Skeletal muscle tissue (tissue), 4 donors: ENCODE measurements around the gene ZFAND2B. TPM values are rescaled to one million over a fixed set of nuclear protein-coding genes. Genes with fewer than 3 reads are reported as not detected.

Experiments used
- H3K27ac ChIP-seq: one replicate; pipeline ENCODE4 v1.7.0; 2013; ENCODE audit warnings: mild to moderate bottlenecking, low read depth, low read length, inconsistent platforms
- H3K27me3 ChIP-seq, 3 donors: one replicate each; pipeline ENCODE4 v1.7.0; 2013; ENCODE audit warnings: low read length in 3 of 3; ENCODE audit not compliant: control insufficient read depth in 3 of 3, insufficient read depth in 3 of 3
- H3K36me3 ChIP-seq, 3 donors: one replicate each; pipeline ENCODE4 v1.7.0; 2013; ENCODE audit warnings: low read length in 3 of 3; ENCODE audit not compliant: control insufficient read depth in 3 of 3, insufficient read depth in 3 of 3
- H3K4me1 ChIP-seq, 3 donors: one replicate each; pipeline ENCODE4 v1.7.0; 2013; ENCODE audit warnings: low read length in 3 of 3, mild to moderate bottlenecking in 3 of 3; ENCODE audit not compliant: control insufficient read depth in 3 of 3, insufficient read depth in 3 of 3
- H3K4me3 ChIP-seq, 3 donors: one replicate each; pipeline ENCODE4 v1.7.0; 2013; ENCODE audit warnings: low read length in 3 of 3
- H3K9ac ChIP-seq, 3 donors: one replicate each; pipeline ENCODE4 v1.7.0; 2013; ENCODE audit warnings: low read length in 3 of 3, mild to moderate bottlenecking in 3 of 3, moderate library complexity in 2 of 3, low read depth in 1 of 3
- H3K9me3 ChIP-seq, 3 donors: one replicate each; pipeline ENCODE4 v1.7.0; 2013; ENCODE audit warnings: low read length in 3 of 3; ENCODE audit not compliant: control insufficient read depth in 3 of 3
- total RNA-seq: library from RNA; depleted of rRNA; stranded (reverse); fragments of >200 nt; gene quantifications from one replicate; pipeline ENCODE4 v1.2.3, GENCODE V29; 2014
- donor health status: Osteomylitis.

ZFAND2B gene, protein sequence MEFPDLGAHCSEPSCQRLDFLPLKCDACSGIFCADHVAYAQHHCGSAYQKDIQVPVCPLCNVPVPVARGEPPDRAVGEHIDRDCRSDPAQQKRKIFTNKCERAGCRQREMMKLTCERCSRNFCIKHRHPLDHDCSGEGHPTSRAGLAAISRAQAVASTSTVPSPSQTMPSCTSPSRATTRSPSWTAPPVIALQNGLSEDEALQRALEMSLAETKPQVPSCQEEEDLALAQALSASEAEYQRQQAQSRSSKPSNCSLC
- 11.5 TPM for total RNA-seq

- Histone ChIP-seq H3K4me1 (peaks cover 17 to 20% (median 18%) of the 10 kb centered on the region in 3 donors), H3K27ac (peak within 1 kb of the TSS; percentile 78), H3K9ac (peak within 1 kb of the TSS; percentile 79 to 97 (median 94)), H3K27me3 (no peaks in the 10 kb centered on the region), H3K36me3 (peaks cover 32 to 36% (median 34%) of the 10 kb centered on the region in 3 donors), H3K9me3 (no peaks in the 10 kb centered on the region), H3K4me3 (peak within 1 kb of the TSS; percentile 80 to 94 (median 93))
Measured at GRCh38 chr2:219206328-219207133, at the start of gene ZFAND2B. Gene ZFAND2B (plus strand): TSS chr2:219206782. CDS start chr2:219206988, 206 bp downstream.

DNA sequence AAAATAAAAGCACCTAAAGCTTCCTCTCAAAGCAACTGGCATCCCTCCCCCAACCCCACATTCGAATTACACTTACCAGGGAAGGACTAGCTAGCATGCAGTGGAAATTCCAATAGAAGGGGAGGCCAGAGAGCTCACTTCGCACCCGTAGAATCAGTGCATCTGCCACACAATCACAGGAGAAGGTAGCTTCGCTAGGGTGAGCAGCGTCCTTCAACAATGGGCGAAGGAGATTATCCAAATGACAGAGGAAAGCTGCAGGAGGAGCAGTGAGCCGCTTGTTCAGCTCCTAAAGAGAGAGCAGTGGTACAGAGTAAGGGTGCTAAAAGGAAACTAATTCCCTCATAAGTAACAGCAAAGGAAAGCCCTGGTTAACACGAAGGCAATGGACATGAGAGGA, 49.2 kb upstream of the ZFAND2B start:
- Histone ChIP-seq H3K27me3 (no peaks in the 10 kb centered on the region), H3K4me3 (no peak overlapping the region), H3K9me3 (no peaks in the 10 kb centered on the region), H3K27ac (no peak overlapping the region), H3K9ac (no peak overlapping the region), H3K4me1 (peaks cover 10 to 12% (median 12%) of the 10 kb centered on the region in 3 donors), H3K36me3 (peaks cover 6 to 28% (median 24%) of the 10 kb centered on the region in 3 donors)

DNA sequence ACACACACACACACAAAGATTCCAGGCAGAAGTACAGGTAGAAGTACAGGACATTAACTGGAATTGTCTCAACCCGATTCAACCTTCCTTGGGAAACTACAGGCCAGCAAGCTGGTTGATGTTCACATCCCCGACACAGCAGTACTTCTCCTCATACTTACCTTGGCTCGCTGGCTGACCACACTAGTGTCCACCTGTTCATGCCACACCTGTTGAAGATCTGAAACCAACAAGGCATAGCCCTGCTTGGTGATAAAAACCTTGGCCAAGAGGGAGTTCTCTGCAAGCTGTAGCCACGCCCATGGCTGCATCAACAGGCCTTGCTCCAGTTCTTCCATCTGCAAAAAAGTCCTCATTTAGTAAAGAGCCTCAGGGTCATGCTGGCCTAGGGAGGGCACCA, 48.6 kb upstream of the ZFAND2B start:
- Histone ChIP-seq H3K36me3 (peaks cover 6 to 28% (median 24%) of the 10 kb centered on the region in 3 donors), H3K9me3 (no peaks in the 10 kb centered on the region), H3K9ac (no peak overlapping the region), H3K4me3 (no peak overlapping the region), H3K4me1 (peaks cover 10 to 12% (median 12%) of the 10 kb centered on the region in 3 donors), H3K27ac (no peak overlapping the region), H3K27me3 (no peaks in the 10 kb centered on the region)

DNA sequence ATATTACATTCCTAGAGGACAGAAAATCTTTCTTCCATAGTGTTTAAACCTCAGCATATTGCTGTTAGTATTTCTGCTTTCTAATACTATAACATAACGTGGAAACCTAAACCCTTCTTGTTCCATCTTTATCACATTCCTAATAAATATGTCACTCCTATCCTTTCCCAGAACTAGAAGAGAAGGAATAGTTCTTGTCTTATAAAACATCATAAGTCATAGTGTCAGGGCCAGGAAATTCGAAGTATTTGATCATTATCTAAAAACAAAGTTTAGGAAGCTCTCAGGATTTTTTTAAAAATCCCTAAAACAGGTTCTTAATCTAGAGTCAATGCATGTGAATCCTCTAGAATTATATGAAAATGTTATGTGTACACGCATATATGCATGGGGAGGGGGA, 48.0 kb upstream of the ZFAND2B start:
- Histone ChIP-seq H3K4me1 (peaks cover 10 to 12% (median 12%) of the 10 kb centered on the region in 3 donors), H3K4me3 (no peak overlapping the region), H3K36me3 (peaks cover 6 to 25% (median 20%) of the 10 kb centered on the region in 3 donors), H3K9me3 (no peaks in the 10 kb centered on the region), H3K9ac (no peak overlapping the region), H3K27me3 (no peaks in the 10 kb centered on the region), H3K27ac (no peak overlapping the region)

GRCh38 chr2:219159771-219160185, 46.8 kb upstream of the ZFAND2B start:
- peak overlapping the region; percentile 60 for H3K27ac ChIP-seq
- H3K9ac ChIP-seq: peak overlapping the region; percentile 46 to 89 (median 79)
- no peaks in the 10 kb centered on the region for H3K9me3 ChIP-seq
- peak overlapping the region; percentile 73 to 96 (median 94) for H3K4me3 ChIP-seq
- H3K4me1 ChIP-seq: peaks cover 10 to 12% (median 12%) of the 10 kb centered on the region in 3 donors
- peaks cover 6 to 18% (median 17%) of the 10 kb centered on the region in 3 donors for H3K36me3 ChIP-seq
- H3K27me3 ChIP-seq: no peaks in the 10 kb centered on the region

- peaks cover 6 to 18% (median 17%) of the 10 kb centered on the region in 3 donors for H3K36me3 ChIP-seq
- H3K9ac ChIP-seq: peak within 1 kb of the TSS; percentile 79 to 89 (median 81)
- peak within 1 kb of the TSS; percentile 73 to 96 (median 94) for H3K4me3 ChIP-seq
- peak within 1 kb of the TSS; percentile 60 for H3K27ac ChIP-seq
- peaks cover 10 to 12% (median 12%) of the 10 kb centered on the region in 3 donors for H3K4me1 ChIP-seq
- H3K27me3 ChIP-seq: no peaks in the 10 kb centered on the region
- no peaks in the 10 kb centered on the region for H3K9me3 ChIP-seq
Measured at GRCh38 chr2:219160186-219161017, 46.2 kb upstream of the ZFAND2B start, which contains the start of gene NHEJ1. Gene NHEJ1 (minus strand): TSS chr2:219160815. CDS start chr2:219158362, 2,453 bp downstream.

- Histone ChIP-seq H3K27ac (peak overlapping the region; percentile 60), H3K4me3 (peak overlapping the region; percentile 73 to 96 (median 94)), H3K9ac (peak overlapping the region in 1 of 3 donors; percentile 89), H3K4me1 (peaks cover 10 to 12% (median 12%) of the 10 kb centered on the region in 3 donors), H3K9me3 (no peaks in the 10 kb centered on the region), H3K27me3 (no peaks in the 10 kb centered on the region), H3K36me3 (peaks cover 6 to 18% (median 17%) of the 10 kb centered on the region in 3 donors)
Measured at GRCh38 chr2:219161097-219161496, 45.5 kb upstream of the ZFAND2B start.

GRCh38 chr2:219163156-219163555, 43.4 kb upstream of the ZFAND2B start:
- peaks cover 10 to 12% (median 12%) of the 10 kb centered on the region in 3 donors for H3K4me1 ChIP-seq
- H3K36me3 ChIP-seq: peaks cover 0 to under 1% (median 0%) of the 10 kb centered on the region in 3 donors
- no peaks in the 10 kb centered on the region for H3K27me3 ChIP-seq
- no peaks in the 10 kb centered on the region for H3K9me3 ChIP-seq
- no peak overlapping the region for H3K4me3 ChIP-seq
- no peak overlapping the region for H3K27ac ChIP-seq
- no peak overlapping the region for H3K9ac ChIP-seq
